SU-DHL-6 (cell line): Measurements from ENCODE around the gene GAS7.
"Not testable (repeated sequence)": the region's sequence is repeated elsewhere in the genome, so short reads cannot be mapped to it uniquely, and the experiment has no call there.

ENCODE experiments used
- H2AFZ ChIP-seq: fragments of 200-600 bp; sonication (generic); 2 replicates; pipeline ENCODE4 v1.6.1; 2014; ENCODE audit warnings: low read depth, mild to moderate bottlenecking, moderate library complexity, mixed read lengths, antibody characterized with exemption, low read length; ENCODE audit not compliant: severe bottlenecking
- H3F3A ChIP-seq: fragments of 200-600 bp; shearing (Covaris generic); 2 replicates; pipeline ENCODE4 v1.6.0; 2016; ENCODE audit warnings: antibody characterized with exemption, mild to moderate bottlenecking; ENCODE audit not compliant: insufficient read depth
- H3K27ac ChIP-seq: fragments of 200-600 bp; sonication (generic); 2 replicates; pipeline ENCODE4 v1.5.1; 2016; ENCODE audit warnings: low read depth, mild to moderate bottlenecking, low read length, moderate library complexity, mixed read lengths
- H3K27me3 ChIP-seq: fragments of 200-600 bp; sonication (generic), shearing (Covaris generic); 2 replicates; pipeline ENCODE4 v1.6.0; 2014; ENCODE audit warnings: mild to moderate bottlenecking, low read length
- H3K36me3 ChIP-seq: fragments of 200-600 bp; sonication (generic); 2 replicates; pipeline ENCODE4 v1.6.1; 2014; ENCODE audit warnings: mild to moderate bottlenecking, low read length, mixed read lengths
- H3K4me2 ChIP-seq: fragments of 300-600, 200-600 bp; shearing (Covaris generic), sonication (generic); 2 replicates; pipeline ENCODE4 v1.6.0; 2014; ENCODE audit warnings: low read length, low read depth, mild to moderate bottlenecking; ENCODE audit not compliant: poor library complexity, severe bottlenecking
- H3K4me3 ChIP-seq: fragments of 200-600 bp; sonication (generic); 2 replicates; pipeline ENCODE4 v1.5.1; 2014; ENCODE audit warnings: antibody characterized with exemption, low read length, mild to moderate bottlenecking, mixed read lengths; ENCODE audit not compliant: insufficient read depth, poor library complexity, severe bottlenecking
- H3K79me2 ChIP-seq: fragments of 200-600 bp; sonication (generic); 2 replicates; pipeline ENCODE4 v1.6.1; 2014; ENCODE audit warnings: mild to moderate bottlenecking, low read length, moderate library complexity; ENCODE audit not compliant: insufficient read depth
- H3K9ac ChIP-seq: fragments of 200-600 bp; sonication (generic); 2 replicates; pipeline ENCODE4 v1.7.0; 2014; ENCODE audit warnings: mild to moderate bottlenecking, low read length
- H3K9me2 ChIP-seq: fragments of 200-600 bp; sonication (generic); replicated peaks from 2 replicates; pipeline ENCODE4 v1.6.1; 2014; ENCODE audit warnings: low read length; ENCODE audit not compliant: insufficient read depth
- H3K9me3 ChIP-seq: fragments of 200-600 bp; sonication (generic); 2 replicates; pipeline ENCODE4 v1.6.1; 2014; ENCODE audit warnings: low read length, mixed read lengths; ENCODE audit not compliant: insufficient read depth
- H4K20me1 ChIP-seq: fragments of 200-600 bp; sonication (generic); 2 replicates; pipeline ENCODE4 v1.6.1; 2014; ENCODE audit warnings: low read depth, mild to moderate bottlenecking, antibody characterized with exemption, low read length, moderate library complexity, mixed read lengths
- CTCF ChIP-seq: fragments of 200-600 bp; sonication (generic); IDR thresholded peaks from one replicate; pipeline ENCODE4 v1.5.1; 2017; ENCODE audit warnings: antibody characterized with exemption, mild to moderate bottlenecking, low read length, moderate library complexity; ENCODE audit not compliant: insufficient read depth, poor library complexity, severe bottlenecking
- EZH2phosphoT487 ChIP-seq: fragments of 200-600 bp; sonication (generic), shearing (Covaris generic); conservative IDR thresholded peaks from 2 replicates; pipeline ENCODE4 v1.6.1; 2018; ENCODE audit warnings: mild to moderate bottlenecking, antibody characterized with exemption, low read length, moderate library complexity, mixed read lengths

Gene GAS7

GRCh38 chr17:10010752-10011151, 187.7 kb downstream of the GAS7 start:
- Histone ChIP-seq H3K9ac (no peak overlapping the region), H4K20me1 (no peaks in the 10 kb centered on the region), H3K9me2 (no peaks in the 10 kb centered on the region), H3K4me3 (no peak overlapping the region), H3K79me2 (no peaks in the 10 kb centered on the region), H3K9me3 (no peaks in the 10 kb centered on the region), H3K27me3 (no peaks in the 10 kb centered on the region), H3K27ac (no peak overlapping the region), H3K36me3 (no peaks in the 10 kb centered on the region), H2AFZ (no peak overlapping the region), H3K4me2 (no peak overlapping the region), H3F3A (no peaks in the 10 kb centered on the region)
- TF ChIP-seq CTCF = no peak

- no peak for TF ChIP-seq CTCF
- no peak for TF ChIP-seq EZH2phosphoT487
- Histone ChIP-seq H4K20me1 (no peaks in the 10 kb centered on the region), H3K27ac (no peak overlapping the region)
Measured at GRCh38 chr17:10003705-10004104, 194.7 kb downstream of the GAS7 start.

GRCh38 chr17:10002567-10003360, 195.6 kb downstream of the GAS7 start:
- H3K4me2 ChIP-seq, H3K27ac ChIP-seq, H3K4me3 ChIP-seq, H2AFZ ChIP-seq, H3K9me2 ChIP-seq, H4K20me1 ChIP-seq, H3F3A ChIP-seq, H3K79me2 ChIP-seq, H3K27me3 ChIP-seq, H3K36me3 ChIP-seq, H3K9me3 ChIP-seq, H3K9ac ChIP-seq: not testable (repeated sequence)

More at GRCh38 chr17:10003705-10004104, 194.7 kb downstream of the GAS7 start:
- Histone ChIP-seq H3K9me2 (no peaks in the 10 kb centered on the region), H3K36me3 (no peaks in the 10 kb centered on the region), H3F3A (no peaks in the 10 kb centered on the region), H3K4me3 (no peak overlapping the region), H3K79me2 (no peaks in the 10 kb centered on the region), H3K27me3 (no peaks in the 10 kb centered on the region), H2AFZ (no peak overlapping the region), H3K9me3 (no peaks in the 10 kb centered on the region), H3K9ac (no peak overlapping the region), H3K4me2 (no peak overlapping the region)

- H3K9me2 ChIP-seq = no peaks in the 10 kb centered on the region
- no peak overlapping the region for H3K27ac ChIP-seq
- no peaks in the 10 kb centered on the region for H3K79me2 ChIP-seq
- H3K4me2 ChIP-seq = no peak overlapping the region
- no peak overlapping the region for H2AFZ ChIP-seq
- no peak overlapping the region for H3K4me3 ChIP-seq
- H3K27me3 ChIP-seq = no peaks in the 10 kb centered on the region
- no peaks in the 10 kb centered on the region for H4K20me1 ChIP-seq
- no peaks in the 10 kb centered on the region for H3K9me3 ChIP-seq
- H3K36me3 ChIP-seq = no peaks in the 10 kb centered on the region
- TF ChIP-seq EZH2phosphoT487 (no peak), CTCF (no peak)
- H3K9ac ChIP-seq = no peak overlapping the region
- H3F3A ChIP-seq = no peaks in the 10 kb centered on the region
Measured at GRCh38 chr17:10001306-10001873, 197.0 kb downstream of the GAS7 start.
